GM04503 (cell line): ENCODE measurements around the gene BDKRB2.
"Not testable (repeated sequence)": the region's sequence is repeated elsewhere in the genome, so short reads cannot be mapped to it uniquely, and the experiment has no call there.

Experiments used
- DNase-seq: peaks from one replicate; pipeline ENCODE4 v3.0.0-alpha.2; 2012; ENCODE audit warnings: low read depth

BDKRB2 gene

DNA sequence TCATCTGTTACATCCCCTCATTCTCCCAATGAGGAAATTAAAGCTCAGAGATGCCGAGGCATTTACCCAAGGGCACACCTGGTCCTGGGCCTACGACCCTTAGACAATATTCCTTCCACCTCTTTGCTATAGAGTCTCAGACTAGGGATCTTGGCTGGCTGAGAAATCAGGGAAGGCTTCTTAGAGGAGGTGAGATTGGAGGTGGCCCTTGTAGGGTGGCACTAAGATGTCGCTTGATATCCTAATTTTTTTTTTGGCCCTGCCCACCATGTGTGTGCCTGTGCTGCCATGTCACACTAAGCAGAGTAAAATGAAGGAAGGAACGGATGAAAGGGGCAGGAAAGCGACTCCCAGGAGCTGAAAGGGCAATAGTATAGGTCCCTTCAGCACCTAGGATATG, 20.6 kb downstream of the BDKRB2 start:
- DNase-seq, result no peak

DNA sequence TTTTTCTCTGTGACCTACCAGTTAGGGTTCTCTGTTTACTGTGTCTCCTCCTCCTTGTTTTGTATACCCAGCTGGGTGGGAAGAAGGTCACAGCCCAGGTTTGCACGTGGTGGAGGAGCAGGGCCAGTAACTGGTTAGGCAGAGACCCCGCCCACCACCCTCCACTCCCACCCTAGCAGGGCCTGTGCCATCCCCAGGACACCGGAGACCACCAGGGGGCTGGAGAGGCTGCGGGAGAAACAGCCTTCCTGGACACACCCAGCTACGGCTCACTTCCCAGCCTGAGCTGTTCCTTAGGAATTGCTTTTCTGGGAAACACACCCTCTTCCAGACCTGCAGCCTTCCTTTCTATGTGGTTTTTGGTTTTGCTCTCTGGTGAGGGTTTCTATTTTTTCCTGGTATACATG, 21.1 kb downstream of the BDKRB2 start:
- DNase-seq, result peak; percentile 46

DNA sequence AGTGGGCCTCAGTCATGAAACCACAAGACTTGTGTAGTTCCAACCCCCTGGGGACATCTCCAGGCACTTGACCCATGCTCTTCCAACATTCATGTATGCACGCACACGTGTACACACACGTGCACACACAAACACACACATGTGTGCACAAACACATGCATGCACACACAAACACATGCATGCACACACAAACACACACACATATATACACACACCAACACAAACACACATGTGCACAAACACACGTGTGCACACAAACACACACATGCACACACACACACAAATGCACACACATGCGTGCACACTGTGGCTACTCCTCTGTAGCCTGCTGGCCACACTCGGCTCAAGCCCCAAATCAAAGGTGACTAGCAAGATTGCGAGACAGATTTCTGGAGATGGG, 22.8 kb downstream of the BDKRB2 start:
- no peak for DNase-seq

DNA sequence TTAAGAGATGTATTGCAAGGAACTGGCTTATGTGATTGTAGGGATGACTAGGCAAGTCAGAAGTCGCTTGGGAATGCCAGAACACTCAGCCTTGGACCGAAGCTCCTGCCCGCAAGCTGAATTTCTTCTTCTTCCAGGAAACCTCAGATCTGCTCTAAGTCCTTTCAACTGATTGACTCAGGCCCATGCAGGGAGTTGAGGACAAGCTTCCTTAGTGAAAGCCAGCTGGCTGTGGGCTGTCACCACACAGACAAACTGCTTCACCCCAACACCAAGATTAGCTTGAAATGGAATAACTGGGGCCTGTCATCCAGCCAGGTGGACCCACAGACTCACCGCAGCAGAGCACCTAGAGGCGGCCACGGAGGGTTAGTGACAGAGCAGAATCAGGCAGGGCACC, 24.7 kb downstream of the BDKRB2 start:
- no peak for DNase-seq

DNA sequence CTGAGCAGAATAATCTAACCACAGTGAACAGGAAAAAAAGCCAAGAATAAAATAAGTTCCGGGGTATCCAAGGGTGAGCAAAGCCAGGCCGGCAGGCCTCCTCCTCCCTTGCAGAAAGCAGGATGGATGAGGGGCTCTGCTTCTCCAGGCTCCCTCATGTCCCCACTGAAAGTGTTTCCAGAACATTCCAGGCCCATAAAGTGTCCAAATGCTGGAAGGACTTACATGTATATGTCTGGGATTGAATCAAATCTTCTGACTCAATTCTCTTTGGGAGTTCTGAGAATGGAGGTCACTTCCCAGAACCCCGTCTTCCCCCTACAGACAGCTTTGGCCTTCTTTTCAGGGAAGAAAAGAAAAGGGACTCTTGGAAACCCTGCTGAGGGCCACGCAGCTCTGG, 26.4 kb downstream of the BDKRB2 start:
- DNase-seq, result no peak

DNA sequence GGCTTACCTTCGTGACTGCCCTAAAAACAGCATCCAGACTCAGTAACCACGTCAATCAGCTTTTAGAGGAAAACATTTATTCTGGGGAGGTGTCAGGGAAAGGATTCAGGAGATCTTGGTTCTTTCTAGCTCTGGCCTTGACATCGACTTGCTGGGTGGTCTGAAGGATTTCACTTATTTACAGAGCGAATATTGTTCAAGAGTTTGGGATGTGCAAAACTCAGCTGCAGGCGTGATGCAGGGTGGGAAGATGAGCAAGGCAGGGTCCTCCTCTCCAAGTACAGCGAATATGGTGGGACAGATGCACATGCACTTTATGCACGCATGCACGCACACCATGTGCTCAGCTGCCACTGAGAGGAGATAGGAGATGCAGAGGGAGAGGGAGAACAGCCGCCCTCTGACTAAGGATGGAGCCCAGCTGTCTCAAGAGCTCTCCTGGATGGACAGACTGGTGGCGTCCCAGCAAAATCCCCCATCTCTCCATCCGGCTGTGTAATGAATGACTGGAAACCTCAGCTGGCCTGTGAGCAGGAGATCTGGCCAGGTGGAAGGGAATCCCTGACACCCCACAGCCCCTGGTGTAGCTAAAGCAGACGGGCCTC, 27.0 kb downstream of the BDKRB2 start:
- no peak for DNase-seq

DNA sequence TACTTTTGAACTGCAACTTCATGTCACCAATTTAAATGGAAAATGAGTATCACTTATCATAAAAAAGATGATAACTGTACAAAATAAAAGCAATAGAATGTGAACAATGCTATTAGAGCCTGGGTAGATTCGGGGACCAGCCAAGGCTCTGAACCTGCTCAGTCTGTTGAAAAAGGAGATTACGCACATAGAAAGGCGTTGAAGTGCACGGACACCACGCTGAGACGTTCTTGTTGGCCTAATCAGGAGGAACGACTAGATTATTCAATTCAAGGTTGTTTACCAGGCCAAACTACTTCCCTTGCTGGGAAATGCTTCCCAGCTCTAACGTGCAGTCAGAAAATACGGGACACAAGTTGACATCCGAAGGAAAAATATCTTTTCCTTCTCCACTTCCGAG, 27.9 kb downstream of the BDKRB2 start:
- no peak for DNase-seq

DNA sequence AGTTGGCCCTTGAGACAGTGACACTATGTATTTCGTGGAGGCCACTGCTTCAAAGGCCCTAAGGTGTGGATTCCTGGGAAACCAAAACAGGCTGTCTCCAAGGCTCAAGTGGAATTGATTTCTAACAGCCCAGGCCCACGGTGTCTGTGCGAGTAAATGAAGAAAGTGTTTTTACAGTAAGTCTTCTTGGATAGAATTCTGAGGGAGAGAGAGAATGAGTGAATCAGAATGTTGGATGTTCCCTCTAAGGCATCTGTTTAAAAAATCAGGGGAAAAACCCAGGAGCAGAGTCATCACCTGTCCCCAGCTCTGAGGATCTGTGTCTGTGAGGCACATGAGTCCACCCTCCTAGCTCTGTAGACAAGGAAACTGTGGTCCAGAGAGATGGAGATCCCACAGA, 29.0 kb downstream of the BDKRB2 start:
- DNase-seq, result no peak

DNA sequence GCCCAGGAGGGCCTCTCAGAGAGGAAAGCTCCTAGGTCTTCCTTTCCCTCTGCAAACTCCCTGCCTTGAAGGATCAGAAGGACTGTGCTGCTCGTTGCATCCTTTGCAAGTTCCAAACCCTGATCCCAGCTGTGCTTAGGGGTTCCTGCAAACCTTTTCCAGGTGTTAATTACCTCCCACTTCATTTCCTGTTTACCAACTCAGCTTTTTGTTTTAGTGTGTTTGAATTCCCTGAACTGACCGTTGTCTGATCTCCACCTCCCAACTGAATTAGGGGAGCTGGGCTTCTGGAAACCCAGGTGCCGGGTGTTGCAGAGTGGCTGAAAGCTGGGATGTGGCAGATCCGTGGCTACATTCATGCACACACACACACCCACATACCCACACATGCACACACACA, 30.8 kb downstream of the BDKRB2 start:
- DNase-seq, result no peak

DNA sequence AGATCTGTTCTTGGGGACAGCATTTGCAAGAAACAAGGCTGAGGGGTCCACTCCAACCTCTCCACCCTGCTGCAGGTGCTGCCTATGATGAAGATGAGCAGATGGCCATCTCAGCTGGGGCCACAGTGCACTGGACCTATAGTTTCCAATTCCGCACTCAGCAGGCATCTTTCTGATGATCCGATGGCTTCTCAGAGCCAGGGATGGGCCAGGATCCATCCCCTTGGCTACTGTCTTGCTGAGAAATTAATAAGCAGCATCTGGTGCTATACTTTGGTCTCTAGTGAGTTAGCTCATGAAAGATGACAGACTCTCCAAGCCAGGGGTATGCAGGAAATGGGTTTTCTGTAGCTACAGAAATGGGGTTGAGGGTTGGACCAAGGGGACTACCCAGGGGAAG, 33.0 kb downstream of the BDKRB2 start:
- no peak for DNase-seq

DNA sequence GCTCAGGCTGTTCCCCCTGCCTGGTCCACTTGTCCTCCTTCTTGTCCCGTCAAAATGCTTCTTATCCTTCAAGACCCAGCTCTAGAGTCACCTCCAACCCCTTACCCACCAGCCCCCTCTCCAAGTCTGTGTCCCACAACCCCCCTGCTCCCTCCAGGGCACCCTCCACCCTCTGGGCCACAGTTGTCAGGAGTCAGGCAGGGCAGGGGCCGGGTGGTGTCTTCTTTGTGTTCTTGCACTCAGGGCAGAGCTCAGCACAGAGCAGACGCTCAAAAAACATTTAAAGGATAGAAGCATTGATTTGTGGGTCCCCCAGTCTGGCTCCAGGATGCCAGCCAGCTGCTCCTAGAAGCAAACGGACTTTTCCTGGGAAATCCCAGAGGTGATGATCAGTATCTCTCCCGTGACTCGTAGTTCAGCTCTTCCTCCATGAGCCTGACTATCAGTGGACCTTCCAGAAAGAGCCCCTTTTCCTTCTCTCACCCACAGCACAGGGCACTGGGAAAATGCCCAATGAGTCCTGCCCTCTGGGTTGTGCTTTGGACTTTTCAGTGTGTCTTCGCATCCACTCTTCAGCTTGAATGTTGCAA, 34.1 kb downstream of the BDKRB2 start:
- no peak for DNase-seq

DNA sequence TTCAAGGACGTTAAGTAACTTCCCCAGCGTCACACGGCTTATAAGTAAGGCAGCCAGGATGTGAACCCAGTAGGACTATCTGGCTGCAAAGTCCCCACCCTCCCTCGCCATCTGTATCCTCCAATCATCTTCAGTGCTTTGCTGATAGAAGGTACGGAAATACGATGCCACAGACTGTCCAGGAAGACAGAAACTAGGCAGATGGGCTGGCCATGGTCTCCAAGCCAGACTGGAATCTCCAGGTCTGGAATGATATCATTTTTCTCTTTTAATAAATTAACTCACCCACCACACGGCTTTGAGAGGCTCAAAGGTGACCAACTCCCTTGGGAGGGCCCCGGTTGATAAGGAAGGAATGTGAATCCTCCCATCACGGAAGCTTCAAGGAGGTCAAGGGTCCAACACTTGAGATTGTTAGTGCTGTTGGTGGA, 35.1 kb downstream of the BDKRB2 start:
- DNase-seq, result no peak

DNA sequence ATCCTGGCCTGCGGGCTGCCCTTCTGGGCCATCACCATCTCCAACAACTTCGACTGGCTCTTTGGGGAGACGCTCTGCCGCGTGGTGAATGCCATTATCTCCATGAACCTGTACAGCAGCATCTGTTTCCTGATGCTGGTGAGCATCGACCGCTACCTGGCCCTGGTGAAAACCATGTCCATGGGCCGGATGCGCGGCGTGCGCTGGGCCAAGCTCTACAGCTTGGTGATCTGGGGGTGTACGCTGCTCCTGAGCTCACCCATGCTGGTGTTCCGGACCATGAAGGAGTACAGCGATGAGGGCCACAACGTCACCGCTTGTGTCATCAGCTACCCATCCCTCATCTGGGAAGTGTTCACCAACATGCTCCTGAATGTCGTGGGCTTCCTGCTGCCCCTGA, 36.0 kb downstream of the BDKRB2 start:
- DNase-seq, result no peak

DNA sequence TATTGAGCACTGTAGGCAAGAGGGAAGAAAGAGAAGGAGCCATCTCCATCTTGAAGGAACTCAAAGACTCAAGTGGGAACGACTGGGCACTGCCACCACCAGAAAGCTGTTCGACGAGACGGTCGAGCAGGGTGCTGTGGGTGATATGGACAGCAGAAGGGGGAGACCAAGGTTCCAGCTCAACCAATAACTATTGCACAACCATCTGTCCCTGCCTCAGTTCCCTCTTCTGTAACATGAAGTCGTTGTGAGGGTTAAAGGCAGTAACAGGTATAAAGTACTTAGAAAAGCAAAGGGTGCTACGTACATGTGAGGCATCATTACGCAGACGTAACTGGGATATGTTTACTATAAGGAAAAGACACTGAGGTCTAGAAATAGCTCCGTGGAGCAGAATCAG, 37.5 kb downstream of the BDKRB2 start:
- no peak for DNase-seq

DNA sequence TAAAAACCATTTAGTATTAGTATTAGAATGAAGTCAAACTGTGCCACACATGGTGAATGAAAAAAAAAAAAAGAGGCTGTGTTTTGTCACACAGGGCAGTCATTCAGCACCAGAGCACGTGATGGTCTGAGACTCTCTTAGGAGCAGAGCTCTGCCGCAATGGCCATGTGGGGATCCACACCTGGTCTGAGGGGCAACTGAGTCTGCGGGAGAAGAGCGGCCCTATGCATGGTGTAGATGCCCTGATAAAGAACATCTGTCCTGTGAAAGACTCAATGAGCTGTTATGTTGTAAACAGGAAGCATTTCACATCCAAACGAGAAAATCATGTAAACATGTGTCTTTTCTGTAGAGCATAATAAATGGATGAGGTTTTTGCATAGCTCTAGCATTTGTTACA, 39.1 kb downstream of the BDKRB2 start:
- no peak for DNase-seq

DNA sequence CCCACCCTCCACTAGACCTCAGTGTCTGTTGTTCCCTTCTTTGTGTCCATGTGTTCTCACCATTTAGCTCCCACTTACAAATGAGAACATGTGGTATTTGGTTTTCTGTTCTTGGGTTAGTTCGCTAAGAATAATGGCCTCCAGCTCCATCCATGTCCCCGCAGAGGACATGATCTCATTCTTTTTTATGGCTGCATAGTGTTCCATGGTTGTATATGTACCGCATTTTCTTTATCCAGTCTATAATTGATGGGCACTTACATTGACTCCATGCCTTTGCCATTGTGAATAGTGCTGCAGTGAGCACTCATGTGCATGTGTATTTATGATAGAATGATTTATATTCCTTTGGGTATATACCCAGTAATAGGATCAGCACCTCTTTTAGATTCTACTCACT, 40.4 kb downstream of the BDKRB2 start:
- DNase-seq, result not testable (repeated sequence)

DNA sequence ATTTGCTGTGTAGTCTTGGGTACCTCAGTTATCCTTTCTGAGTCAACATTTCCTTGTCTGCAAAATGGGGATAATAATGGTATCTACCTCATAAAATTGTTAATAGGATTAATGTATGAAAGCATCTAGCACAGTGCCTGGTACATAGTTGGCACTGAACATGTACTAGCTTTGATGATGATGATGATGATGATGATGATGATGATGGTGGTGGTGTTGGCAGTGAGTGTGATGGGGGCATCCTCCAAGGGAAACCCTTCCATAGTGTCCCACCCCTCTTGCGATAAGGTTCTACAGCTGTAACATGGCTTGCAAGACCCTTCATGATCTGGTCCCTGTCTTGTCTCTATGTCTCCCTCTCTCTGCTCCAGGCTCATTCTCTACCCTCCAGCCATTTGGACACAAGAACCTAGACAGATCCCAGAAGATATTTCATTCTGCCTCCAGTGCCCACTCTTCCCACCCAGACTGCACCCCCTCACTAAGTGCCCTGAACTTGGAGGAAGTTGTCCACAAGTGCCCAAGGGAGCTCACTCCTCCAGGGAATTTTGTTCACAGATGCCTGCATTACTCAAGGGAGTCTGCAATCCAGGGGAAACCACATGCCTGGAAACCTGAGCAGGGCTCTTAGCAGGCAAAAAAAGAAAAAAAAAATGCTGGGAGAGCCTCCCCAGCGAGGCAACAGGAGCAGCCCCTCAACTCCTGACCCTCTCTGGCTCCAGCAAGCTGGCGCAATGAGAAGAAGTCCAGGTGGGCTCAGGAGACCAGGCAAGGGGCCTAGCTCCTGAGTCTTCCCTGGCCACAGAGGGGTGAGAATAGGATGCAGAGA, 41.3 kb downstream of the BDKRB2 start:
- no peak for DNase-seq

DNA sequence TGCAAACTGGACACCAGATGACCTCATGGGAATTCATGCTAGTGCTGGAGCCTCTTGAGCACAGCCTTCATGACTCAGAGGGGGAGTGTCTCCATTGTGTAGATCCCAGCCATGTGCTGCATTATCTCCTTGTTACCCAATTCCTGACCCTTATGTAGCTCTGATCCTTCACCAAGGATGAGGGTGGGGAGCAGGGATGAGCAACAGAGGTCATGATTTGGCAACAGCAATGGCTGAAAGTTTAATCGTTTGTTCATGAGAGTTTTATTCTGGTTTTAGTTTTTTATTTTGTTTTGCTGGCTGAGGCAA, 41.9 kb downstream of the BDKRB2 start:
- peak; percentile 98 for DNase-seq

DNA sequence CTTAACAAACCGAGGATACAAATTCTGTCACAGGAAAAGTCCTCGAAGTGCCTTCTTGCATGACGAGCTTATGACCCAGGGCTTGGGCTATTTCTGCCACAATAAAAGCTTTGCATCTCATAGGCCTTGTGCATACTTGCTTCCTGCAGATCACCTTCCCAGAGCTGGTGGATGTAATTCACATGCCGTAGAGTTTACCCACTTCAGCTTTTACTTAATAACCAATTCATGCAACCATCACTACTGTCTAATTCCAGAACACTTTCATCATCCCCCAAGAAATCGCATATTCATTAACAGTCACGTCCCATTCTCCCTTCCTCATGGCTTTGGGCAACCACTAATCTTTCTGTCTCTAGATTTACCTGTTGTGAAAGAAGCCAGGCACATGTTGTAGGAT, 42.4 kb downstream of the BDKRB2 start:
- DNase-seq, result no peak

DNA sequence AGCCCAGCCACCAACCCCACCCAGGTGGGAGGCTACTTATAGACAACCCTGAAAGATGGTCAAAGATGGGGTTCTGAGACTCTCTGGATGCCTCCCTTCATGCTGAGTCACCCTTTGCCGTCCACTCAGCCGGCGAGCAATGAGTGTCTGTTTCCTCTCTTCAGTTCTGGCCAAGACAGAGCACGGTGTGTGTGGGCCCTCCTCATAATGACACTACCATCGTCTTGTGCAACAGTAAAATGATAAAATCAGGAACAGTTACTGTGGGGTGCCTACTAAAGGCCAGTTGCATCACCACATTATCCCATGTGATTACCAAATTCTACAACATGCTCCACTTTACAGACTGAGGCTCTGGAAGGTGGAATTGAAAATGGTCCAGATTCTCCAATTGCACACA, 44.4 kb downstream of the BDKRB2 start:
- DNase-seq, result peak; percentile 92

DNA sequence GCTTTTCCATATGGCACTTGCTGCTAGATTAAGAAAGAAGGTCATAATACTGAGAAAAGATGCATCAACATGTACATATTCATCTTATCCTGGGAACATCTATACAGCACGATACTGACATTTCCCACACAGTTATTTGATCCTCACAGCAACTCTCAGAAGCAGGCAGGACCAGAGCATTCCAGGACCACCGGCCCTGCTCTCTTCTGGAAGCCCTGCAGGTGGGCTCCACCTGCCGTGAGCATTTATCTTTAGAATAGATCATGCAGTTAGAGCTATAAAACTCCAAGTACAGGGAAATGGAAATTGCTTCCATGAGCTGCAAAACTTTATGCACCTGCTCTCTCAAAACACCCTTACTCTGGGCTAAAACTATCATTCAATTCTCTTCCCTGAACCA, 45.8 kb downstream of the BDKRB2 start:
- DNase-seq, result no peak

DNA sequence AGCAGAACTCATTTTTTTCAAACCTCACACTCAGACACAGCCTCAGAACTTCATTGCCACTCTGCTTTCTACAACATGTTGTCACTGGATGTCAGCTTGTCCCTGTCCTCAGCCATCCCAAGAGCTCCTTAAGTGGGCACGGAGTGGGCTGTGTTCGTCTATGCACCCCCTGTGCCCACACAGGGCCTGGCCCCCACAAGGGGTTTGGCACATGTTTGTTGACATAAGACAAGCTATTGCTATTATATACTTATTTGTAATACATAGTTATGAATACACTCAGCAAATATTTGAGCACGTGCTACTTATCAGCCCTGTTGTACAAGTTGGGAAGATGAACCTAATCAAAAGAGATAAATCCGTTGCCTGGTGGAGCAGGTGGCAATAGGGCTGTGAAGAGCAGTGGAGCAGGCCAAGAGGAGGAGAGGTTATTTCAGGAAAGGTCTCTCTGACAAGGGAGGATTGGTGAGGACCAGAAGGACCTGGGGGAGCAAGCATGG, 47.1 kb downstream of the BDKRB2 start:
- no peak for DNase-seq

DNA sequence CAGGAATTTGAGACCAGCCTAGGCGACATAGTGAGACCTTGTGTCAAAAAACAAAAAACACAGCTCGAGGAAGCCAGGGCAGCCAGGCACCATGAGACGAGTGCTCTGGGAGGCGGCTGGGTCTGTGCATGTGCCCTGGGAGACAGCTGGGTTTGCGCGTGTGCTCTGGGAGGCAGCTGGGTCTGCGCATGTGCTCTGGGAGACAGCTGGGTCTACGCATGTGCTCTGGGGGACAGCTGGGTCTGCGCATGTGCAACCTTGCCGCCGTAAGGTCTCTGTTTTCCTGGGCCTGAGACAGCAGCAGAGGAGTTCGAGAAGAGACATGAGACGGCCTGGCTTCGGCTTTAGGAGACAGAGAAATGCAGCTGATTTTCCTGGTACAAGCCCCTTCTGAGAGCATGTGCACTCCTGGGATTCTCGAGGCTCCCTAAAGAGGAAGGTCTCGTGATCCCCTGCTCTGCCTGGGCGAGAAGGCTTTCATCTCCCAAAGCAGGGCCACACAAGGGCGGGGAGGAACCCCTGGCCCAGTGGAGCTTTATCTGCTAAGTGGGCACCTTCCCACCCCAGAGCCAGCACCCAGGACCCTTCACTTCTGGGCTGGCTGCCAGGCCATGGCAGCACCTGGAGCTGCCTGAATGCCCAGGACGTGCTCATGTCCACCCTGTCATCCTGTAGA, 47.8 kb downstream of the BDKRB2 start:
- DNase-seq, result no peak
